ENCODE measurements around the gene DCTN3. TPM values are rescaled to one million over a fixed set of nuclear protein-coding genes. Genes with fewer than 3 reads are reported as not detected.

DCTN3 gene
- total RNA-seq, 6 experiments from 2014 or later, result 150 to 176 (median 161) TPM

- Mint-ChIP-seq H3K36me3 (ENCODE audit: low read depth) (peaks cover 3% of the 10 kb centered on the region; the same call in 1 of the 2 replicates), H3K9me3 (no peaks in the 10 kb centered on the region), H3K27me3 (ENCODE audit: insufficient read depth) (peaks cover 3% of the 10 kb centered on the region), H3K4me1 (ENCODE audit: low read depth) (peaks cover 29% of the 10 kb centered on the region), H3K27ac (no peak within 1 kb of the TSS), H3K4me3 (no peak within 1 kb of the TSS)
- no peak for DNase-seq
- TF ChIP-seq, protein P1, sequence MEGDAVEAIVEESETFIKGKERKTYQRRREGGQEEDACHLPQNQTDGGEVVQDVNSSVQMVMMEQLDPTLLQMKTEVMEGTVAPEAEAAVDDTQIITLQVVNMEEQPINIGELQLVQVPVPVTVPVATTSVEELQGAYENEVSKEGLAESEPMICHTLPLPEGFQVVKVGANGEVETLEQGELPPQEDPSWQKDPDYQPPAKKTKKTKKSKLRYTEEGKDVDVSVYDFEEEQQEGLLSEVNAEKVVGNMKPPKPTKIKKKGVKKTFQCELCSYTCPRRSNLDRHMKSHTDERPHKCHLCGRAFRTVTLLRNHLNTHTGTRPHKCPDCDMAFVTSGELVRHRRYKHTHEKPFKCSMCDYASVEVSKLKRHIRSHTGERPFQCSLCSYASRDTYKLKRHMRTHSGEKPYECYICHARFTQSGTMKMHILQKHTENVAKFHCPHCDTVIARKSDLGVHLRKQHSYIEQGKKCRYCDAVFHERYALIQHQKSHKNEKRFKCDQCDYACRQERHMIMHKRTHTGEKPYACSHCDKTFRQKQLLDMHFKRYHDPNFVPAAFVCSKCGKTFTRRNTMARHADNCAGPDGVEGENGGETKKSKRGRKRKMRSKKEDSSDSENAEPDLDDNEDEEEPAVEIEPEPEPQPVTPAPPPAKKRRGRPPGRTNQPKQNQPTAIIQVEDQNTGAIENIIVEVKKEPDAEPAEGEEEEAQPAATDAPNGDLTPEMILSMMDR (IDR thresholded peaks at IDR 0.05), result no peak
Measured at GRCh38 chr9:34662526-34663302, 42.4 kb upstream of the DCTN3 start, which contains the start of gene CCL27. Gene CCL27, minus strand, starts transcription at chr9:34662657. Its CDS starts 24 bp downstream, at chr9:34662633.

DNA sequence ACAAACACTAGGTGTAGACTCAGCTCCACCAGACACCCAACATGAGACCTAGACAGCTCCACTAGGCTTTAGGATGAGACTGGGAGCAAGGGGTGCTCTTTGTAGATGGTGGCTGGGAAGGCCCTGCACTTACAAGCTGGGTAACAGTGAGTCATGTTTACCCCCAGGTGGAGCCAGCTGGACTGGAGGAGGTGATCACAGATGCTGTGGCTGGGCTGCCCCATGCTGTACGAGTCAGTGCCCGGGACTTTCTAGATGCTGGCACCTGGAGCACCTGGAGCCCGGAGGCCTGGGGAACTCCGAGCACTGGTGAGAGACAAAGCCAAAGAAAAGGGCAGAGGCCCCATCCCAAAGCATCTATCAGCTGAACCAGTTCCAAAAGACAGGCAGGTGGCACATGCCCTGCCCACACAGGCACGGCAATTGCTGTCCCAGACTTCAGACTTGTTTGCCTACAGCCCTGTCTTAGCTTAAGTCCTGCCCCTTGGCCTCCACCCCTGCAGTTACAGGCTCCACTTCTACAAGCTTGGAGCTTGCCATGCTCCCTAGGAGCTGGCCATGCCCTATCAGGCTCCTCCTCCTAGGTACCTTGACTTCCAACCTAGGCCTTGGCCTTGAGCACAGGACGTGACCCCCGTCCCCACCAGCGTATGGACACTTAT, 39.4 kb upstream of the DCTN3 start:
- peaks cover 5% of the 10 kb centered on the region; the same call in 1 of the 2 replicates for H3K36me3 Mint-ChIP-seq (ENCODE audit: low read depth)
- no peak for DNase-seq
- H3K4me1 Mint-ChIP-seq (ENCODE audit: low read depth), result peaks cover 9% of the 10 kb centered on the region
- TF ChIP-seq, protein P1 (IDR thresholded peaks at IDR 0.05), result no peak
- no peak overlapping the region for H3K4me3 Mint-ChIP-seq
- H3K9me3 Mint-ChIP-seq, result no peaks in the 10 kb centered on the region
- no peak overlapping the region for H3K27ac Mint-ChIP-seq
- H3K27me3 Mint-ChIP-seq (ENCODE audit: insufficient read depth), result peaks cover 1% of the 10 kb centered on the region

- DNase-seq, result no peak
- no peak overlapping the region for H3K4me3 Mint-ChIP-seq
- H3K27me3 Mint-ChIP-seq (ENCODE audit: insufficient read depth), result peaks cover 1% of the 10 kb centered on the region
- peaks cover 5% of the 10 kb centered on the region; the same call in 1 of the 2 replicates for H3K36me3 Mint-ChIP-seq (ENCODE audit: low read depth)
- peaks cover 12% of the 10 kb centered on the region for H3K4me1 Mint-ChIP-seq (ENCODE audit: low read depth)
- TF ChIP-seq, protein P1 (IDR thresholded peaks at IDR 0.05), result no peak
- no peaks in the 10 kb centered on the region for H3K9me3 Mint-ChIP-seq
- no peak overlapping the region for H3K27ac Mint-ChIP-seq
Measured at GRCh38 chr9:34658461-34658860, 38.2 kb upstream of the DCTN3 start.

DNA sequence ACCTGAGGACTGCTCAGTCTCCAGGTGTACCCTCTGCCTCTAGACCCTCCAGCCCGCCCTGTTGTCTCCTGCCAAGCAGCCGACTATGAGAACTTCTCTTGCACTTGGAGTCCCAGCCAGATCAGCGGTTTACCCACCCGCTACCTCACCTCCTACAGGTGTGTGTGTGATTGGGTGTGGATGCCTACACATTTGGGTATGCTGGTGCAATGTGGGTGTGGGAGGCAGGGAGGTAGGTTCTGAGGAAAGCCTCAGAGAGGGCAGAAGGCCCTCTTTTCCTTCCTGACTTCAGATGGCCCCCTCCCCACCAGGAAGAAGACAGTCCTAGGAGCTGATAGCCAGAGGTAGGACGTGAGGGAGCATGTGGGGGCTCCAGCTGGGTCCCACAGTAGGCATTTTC, 36.7 kb upstream of the DCTN3 start:
- DNase-seq, result no peak
- Mint-ChIP-seq H3K4me1 (ENCODE audit: low read depth) (peaks cover 26% of the 10 kb centered on the region), H3K27me3 (ENCODE audit: insufficient read depth) (peaks cover 1% of the 10 kb centered on the region; the same call in 1 of the 2 replicates), H3K27ac (no peak overlapping the region), H3K36me3 (ENCODE audit: low read depth) (peaks cover 5% of the 10 kb centered on the region; the same call in 1 of the 2 replicates), H3K9me3 (no peaks in the 10 kb centered on the region), H3K4me3 (no peak overlapping the region)
- TF ChIP-seq, protein P1 (IDR thresholded peaks at IDR 0.05), result no peak

DNA sequence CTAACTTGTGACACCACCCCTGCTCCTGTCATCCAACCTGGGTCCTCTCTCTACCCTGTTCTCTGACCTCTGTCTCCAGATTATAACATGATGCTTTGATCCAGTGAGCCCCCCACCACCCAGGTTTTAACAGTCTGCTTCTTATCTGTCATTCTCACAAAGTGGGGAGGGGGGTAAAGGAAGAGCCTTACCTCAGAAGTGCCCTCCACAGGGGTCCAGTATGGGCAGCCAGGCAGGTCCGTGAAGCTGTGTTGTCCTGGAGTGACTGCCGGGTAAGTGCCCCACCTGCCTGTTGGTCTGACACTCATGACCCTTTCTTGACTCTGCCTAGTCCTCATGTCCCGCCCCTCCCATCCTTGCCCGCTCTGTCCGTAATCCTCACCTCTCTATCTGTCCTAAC, 35.1 kb upstream of the DCTN3 start:
- DNase-seq, result no peak
- Mint-ChIP-seq H3K4me3 (no peak overlapping the region), H3K36me3 (ENCODE audit: low read depth) (peaks cover 5% of the 10 kb centered on the region; the same call in 1 of the 2 replicates), H3K27me3 (ENCODE audit: insufficient read depth) (no peaks in the 10 kb centered on the region), H3K9me3 (no peaks in the 10 kb centered on the region), H3K4me1 (ENCODE audit: low read depth) (peaks cover 41% of the 10 kb centered on the region), H3K27ac (peak overlapping the region; percentile 10; the same call in 1 of the 2 replicates)
- TF ChIP-seq, protein P1 (IDR thresholded peaks at IDR 0.05), result no peak
